Hematopoietic multipotent progenitor cell treated with erythropoietin and hydrocortisone succinate and interleukin-3 and kit ligand, for 17 days (in vitro differentiated cells): ENCODE data around the gene TNFSF13B.
A peak's percentile ranks its signal among the peaks of the same experiment; 100 is the strongest.
"Not testable (repeated sequence)": the region's sequence is repeated elsewhere in the genome, so short reads cannot be mapped to it uniquely, and the experiment has no call there.

Source experiments
- DNase-seq: peaks from one replicate; pipeline ENCODE4 v3.0.0-alpha.2; 2015; ENCODE audit warnings: low spot score

TNFSF13B gene, protein sequence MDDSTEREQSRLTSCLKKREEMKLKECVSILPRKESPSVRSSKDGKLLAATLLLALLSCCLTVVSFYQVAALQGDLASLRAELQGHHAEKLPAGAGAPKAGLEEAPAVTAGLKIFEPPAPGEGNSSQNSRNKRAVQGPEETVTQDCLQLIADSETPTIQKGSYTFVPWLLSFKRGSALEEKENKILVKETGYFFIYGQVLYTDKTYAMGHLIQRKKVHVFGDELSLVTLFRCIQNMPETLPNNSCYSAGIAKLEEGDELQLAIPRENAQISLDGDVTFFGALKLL

DNA sequence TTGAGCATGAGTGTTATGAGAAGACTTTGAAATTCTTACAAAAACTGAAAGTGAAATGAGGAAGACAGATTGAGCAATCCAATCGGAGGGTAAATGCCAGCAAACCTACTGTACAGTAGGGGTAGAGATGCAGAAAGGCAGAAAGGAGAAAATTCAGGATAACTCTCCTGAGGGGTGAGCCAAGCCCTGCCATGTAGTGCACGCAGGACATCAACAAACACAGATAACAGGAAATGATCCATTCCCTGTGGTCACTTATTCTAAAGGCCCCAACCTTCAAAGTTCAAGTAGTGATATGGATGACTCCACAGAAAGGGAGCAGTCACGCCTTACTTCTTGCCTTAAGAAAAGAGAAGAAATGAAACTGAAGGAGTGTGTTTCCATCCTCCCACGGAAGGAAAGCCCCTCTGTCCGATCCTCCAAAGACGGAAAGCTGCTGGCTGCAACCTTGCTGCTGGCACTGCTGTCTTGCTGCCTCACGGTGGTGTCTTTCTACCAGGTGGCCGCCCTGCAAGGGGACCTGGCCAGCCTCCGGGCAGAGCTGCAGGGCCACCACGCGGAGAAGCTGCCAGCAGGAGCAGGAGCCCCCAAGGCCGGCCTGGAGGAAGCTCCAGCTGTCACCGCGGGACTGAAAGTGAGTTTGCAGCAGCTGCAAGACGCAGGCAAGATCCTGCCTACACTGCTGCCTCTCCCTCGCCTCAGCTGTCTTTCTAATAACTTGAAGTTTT lies at the start of gene TNFSF13B:
TNFSF13B (plus strand) TSS at position 118 of the 728 bp plus-strand sequence; CDS start at position 296, 178 bp downstream.
- DNase-seq: no peak

DNA sequence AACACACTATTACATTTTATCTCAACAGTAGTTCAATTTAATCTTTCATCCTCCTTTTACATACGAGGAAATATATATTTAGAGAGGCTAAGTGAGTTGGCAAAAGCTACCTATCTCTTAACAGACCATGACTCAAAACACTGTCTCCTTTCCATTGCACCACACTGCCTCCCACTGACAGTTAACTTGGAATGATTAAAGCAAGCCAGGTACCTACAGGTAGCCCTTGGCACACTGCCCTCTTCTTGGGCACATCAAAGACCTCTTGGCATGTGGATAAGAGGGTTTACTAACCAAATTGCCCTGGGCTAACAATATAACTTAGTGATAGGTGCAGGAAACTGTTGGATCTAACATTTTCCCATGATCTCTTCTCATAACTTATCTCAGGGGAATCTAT lies 49.5 kb upstream of the TNFSF13B start:
- DNase-seq: peak; percentile 63

DNA sequence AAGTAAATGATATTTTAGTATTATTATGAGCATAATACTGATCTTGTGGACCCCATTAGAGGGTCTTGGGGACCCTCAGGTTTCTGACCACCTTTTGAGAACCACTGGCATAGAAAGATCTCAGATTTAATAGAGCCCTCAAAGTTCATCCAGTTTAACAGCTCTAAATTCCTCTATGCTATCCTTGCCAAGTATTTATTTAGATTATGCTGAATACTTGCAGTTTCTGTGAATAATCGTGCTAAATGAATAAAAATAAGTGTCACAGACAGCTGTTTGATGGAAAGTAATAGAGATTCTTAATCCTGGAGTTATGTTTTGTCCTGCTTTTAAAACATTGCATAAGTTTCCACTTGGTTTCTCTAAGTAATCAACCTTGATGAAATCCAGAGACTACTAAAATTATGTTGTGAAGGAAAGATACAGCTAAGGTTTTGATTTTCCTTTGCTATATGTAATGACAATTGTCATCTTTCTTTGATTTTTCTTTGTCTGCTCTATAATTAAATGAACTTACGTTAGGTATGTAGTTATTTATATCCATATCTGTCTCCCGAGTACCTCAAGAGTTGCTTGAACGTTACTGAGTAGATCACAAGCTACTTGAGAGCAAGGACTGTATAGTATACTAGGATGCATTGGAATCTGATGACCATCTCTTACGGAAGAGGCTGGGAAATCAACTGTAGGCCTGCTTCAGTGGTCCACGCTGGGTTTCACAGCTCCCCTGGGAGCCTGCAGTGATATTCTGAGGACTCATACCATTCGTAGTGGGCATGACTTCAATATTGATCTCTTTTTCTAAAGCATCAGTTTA lies 45.6 kb upstream of the TNFSF13B start:
- no peak for DNase-seq

DNA sequence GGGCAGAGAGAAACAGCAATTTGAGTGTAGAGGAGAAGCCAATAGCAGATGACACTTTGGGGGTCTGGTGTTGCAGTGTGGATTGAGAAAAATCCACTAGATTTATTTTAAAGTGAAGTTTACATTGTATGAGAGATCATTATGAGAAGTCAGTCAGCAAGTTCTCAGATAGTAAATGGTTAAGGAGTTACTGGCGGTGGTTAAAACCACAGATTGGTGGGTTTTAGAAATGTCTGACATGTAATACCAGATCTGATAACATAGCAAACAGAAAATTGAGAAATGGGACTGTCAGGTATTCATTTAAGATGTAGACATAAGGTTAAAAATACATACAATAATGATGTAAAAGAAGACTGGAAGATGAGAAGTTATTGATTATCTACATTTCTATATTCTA lies 44.1 kb upstream of the TNFSF13B start:
- DNase-seq: no peak

DNA sequence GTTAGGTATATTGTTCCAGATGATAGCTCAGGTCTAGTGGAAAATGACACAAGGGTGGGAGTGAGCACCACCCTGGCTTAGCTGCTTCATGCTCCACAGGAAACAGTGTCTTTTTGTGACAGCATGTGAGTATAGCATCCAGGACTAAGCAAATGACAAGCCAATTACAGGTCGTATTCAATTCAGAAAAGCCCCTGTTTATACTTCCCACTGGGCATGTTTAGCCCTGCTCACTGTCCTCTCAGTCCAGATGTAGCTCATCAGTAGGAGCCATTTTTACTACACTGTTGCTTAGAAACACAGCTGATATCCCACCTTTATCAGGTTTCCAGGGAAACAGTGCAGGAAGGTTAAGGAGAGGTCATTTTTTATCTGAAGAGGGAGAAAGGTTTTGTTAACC lies 43.3 kb upstream of the TNFSF13B start:
- DNase-seq: no peak

- peak; percentile 62 for DNase-seq
Observed at GRCh38 chr13:108227651-108228272, 41.8 kb upstream of the TNFSF13B start.

DNA sequence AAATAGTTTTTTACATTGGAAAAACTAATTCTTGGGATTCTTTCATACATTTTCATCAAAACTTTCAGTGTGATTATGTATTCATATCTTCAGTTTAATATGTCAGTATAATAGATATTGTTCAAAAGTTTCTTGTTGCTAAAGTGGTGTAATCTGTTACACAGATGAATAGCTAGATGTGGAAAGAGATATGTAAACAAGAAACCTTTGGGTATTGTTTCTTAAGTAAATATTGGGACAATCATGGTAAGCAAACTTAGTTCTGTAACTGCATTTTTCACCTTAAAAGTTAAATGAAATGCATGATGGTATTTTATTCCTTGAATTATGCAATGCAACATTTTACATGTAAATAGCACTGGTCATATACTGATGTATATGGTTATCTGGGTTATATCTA lies 39.1 kb upstream of the TNFSF13B start:
- DNase-seq: no peak

DNA sequence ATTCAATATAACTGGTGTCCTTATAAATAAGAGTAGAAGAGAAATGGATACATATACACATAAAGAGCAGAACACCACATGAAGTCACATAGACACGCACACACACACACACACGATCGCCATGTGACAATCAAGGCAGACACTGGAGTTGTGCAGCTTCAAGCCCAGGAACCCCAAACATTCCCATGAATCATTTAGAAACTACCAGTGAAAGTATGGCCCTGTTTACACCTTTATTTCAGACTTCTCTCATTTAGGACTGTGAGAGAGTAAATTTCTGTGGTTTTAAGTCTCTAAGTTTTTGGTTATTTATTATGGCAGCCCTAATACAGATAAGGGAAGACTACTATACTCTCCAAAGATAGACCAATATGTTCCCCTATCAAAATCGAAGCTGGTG lies 20.4 kb upstream of the TNFSF13B start:
- DNase-seq: no peak

DNA sequence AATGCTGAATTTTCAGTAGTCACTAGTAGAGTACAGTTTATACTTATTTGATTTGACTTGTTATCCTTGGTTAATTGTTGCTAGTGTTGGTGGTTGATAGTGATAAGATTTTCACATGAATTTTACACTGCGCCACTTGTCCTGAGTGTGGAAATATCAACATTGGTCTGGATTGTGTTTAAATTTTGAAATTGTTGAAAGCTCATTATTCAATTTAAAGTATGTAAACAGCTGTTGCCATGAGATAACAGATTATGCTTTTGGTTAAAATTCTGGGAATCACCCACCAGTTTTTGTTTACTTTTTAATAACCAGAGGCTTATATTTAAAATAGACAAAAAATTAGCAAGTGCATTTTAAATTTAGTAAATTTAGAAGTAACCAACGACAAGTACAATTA lies 12.3 kb upstream of the TNFSF13B start:
- DNase-seq: no peak

DNA sequence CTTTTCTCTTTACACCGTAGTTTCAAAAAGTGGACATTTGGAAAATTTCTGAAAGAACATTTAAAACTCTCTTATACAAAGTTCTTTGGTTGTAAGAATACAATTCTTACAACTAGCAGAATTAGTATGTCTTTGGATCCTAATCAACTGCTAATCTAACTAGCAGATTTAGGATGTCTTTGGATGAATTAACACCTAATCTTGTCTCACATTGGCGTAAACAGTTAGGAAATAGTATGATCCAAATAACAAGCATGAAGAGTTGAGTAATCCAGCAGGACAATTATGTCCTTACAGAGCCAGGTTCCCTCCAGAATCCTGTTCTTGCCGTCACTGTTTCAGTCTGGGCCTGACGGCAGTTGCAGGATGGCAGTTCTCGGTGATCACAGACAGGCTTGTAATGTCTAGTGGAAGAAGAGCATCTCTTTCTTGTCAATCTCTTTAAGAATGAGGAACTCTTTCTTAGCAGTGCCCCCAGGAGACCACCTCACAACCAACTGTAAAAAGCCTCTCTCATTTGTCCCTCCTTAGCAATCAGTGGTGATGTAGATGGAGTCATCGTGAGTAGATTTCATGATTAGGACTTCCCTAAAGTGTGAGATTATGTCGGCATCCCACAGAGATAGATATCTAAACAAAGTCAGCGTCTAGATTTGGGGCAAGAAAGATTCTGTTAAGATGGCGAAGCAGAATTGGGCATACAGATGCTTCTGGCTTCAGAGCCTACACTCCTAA lies 5.7 kb upstream of the TNFSF13B start:
- no peak for DNase-seq

GRCh38 chr13:108266321-108266990 lies 3.1 kb upstream of the TNFSF13B start:
- no peak for DNase-seq

DNA sequence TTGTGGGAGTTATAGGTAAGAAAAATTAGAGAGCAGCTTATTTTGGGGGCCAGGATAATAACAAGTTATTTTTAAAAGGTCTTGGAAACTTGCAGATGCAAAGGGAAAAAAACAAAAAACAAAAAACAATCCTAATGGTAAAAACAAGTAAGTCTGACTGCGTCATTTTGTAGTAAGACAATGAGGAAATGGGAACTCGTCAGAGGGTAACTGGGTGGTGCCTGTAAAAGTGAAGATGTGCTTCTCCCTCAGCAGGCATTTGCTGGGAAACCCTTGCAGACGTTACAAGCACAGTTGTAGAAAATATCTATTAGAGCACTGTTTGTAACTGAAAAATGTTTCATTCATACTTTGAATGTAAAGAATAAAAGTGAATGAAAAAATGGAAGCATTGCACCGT lies 2.2 kb upstream of the TNFSF13B start:
- no peak for DNase-seq

- not testable (repeated sequence) for DNase-seq
Observed at GRCh38 chr13:108267855-108268254, 1.7 kb upstream of the TNFSF13B start.

- no peak for DNase-seq
Observed at GRCh38 chr13:108268466-108269112, 929 bp upstream of the TNFSF13B start.

DNA sequence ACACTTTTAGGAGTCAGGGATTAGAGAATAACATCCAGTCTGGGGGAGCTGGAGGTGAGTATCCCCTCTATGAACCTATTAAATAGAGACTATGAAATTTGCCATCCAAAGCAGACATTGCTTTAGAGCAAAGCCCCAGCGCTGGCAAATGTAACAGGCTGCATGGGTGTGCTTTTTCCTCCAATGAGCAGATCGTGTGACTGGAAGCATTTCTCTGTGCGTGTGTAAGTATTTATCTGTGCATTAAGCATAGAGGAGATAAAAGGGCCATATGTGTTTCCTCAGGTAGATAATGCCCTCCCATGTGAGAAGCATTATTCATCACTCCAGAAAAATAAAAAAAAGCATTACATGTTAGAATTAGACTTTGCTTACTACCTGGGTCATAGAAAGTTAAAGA lies 924 bp downstream of the TNFSF13B start:
- DNase-seq: no peak

DNA sequence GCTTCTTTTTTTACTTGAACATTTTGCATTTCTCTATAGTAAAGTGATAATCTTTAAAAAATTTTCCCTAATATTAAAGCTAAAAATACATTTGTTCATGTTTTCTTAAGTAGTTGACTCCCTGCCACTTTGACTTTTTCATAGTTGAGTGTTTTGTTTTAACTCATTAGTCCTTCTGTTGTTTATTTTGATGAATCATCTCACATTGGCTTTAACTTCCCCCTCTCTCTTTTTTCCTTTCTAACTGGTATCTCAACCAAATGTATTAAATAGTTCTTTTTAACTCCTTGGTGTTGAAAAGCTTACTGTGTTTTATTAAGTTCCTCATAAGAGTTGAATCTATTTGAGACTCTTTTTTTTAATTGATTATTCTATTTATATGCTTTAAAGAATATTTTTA lies 2.8 kb downstream of the TNFSF13B start:
- no peak for DNase-seq

- DNase-seq: no peak
Observed at GRCh38 chr13:108273429-108274118, 4.1 kb downstream of the TNFSF13B start.

DNA sequence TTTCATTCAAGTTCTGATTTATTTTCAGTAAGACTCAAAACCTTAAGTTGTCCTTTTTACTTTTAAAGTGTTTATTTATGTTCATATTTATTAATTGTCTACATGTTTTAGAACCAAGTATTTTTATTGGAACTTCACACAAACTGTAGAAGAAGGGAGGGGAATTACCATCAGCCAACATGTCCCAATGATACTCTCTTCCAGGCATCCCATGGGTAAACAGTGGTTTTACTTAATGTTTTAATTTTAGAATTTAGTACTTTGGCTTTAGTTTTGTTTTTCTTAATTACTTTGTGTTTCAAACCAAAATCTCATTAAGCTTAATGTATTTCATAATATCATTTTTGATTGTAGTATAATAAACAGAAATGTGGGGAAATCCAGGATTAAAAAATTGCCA lies 5.2 kb downstream of the TNFSF13B start:
- DNase-seq: no peak

- no peak for DNase-seq
Observed at GRCh38 chr13:108276060-108276459, 6.5 kb downstream of the TNFSF13B start.

DNA sequence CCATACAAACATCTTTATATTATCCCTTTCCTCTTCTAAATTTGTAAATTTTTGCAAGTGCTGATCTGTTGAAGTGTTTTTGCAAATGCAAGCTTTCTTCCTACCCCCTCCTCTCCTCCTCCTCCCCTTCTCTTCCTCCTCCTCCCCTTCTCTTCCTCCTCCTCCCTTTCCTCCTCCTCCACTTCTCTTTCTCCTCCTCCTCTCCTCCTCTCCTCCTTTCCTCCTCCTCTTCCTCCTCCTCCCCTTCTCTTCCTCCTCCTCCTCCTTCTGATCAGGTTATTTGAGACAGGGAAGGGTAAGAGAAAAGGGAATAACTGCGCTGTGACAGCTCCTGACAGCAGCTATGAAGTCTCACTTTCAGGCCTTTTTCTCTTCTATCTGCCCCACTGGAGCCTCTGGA lies 8.9 kb downstream of the TNFSF13B start:
- DNase-seq: no peak
